HG03520 (cell line): ENCODE measurements around the gene BTF3L4.
"Not testable (repeated sequence)": the region's sequence is repeated elsewhere in the genome, so short reads cannot be mapped to it uniquely, and the experiment has no call there.

Source experiments
- ATAC-seq: cut with Tn5 transposase; IDR thresholded peaks from one replicate; pipeline ENCODE4 v1.9.1; 2021; ENCODE audit warnings: mild to moderate bottlenecking, moderate library complexity; ENCODE audit not compliant: unreplicated experiment

The BTF3L4 gene

DNA sequence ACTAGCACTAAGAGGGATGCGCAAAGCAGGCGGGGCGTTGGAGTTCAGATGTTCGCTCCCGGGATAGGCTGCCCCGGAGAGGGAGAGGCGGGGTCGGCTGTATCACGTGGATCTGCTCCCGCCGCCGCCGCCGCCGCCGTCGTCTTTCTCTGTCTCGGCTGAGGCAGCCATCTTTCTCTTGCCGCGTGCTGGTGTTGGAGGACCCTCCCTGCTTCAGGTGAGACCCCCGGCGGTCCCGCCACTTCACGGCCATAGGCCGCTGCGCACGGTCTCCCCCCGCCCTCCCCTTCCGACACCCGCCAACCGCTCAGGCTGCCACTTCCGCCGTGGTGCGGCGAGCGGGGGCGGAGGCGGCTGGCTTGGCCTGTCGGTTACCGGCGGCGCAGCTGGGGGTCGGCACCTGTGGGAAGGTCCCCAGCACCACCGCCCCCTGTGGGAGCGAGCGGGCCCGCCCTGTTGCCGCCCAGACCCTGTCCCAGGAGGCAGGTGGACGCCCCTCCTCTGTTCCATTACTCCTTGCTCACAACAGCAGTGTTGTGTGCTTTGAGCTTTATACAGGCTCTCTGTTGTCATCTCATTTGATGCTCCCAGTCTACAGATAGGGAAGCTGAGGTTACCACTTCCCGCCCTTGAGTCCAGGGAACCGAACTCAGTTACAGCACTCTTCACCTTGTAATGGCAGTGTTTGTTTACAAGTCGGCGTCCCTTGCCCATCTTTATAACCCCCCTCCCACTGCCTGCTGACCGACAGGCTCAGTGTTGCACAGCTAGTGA lies at the start of gene BTF3L4:
Gene BTF3L4 (plus strand): TSS at position 133 of the 774 bp plus-strand sequence. CDS start 3,553 bp downstream, outside the sequence.
- peak; percentile 89 for ATAC-seq

GRCh38 chr1:52007215-52008002 lies 48.7 kb upstream of the BTF3L4 start:
- no peak for ATAC-seq

DNA sequence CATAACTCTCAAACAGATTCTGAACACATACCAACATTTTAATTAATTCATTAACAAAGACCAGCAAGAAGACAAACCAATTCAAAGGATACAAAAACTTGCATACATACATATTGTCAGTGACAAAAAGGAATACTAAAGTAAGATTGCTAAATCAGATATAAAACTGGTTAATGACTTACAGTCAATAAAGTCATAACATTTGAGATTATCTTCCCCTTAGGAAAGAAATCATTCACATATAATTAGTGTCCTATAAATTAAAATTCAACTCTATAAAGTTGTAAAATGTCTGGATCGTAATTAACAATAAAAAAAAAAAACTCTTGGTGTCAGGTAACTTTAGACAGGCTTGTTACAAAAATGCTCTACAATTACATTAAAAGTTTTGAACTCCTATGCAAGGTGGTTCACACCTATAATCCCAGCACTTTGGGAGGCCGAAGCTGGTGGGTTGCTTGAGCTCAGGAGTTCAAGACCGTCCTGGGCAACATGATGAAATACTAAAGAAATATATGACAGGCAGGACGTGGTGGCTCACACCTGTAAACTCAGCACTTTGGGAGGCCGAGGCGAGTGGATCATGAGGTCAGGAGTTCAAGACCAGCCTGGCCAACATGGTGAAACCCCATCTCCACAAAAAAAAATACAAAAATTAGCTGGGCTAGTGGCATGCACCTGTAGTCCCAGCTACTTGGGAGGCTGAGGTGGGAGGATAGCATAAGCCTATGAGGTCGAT lies 47.9 kb upstream of the BTF3L4 start:
- no peak for ATAC-seq

DNA sequence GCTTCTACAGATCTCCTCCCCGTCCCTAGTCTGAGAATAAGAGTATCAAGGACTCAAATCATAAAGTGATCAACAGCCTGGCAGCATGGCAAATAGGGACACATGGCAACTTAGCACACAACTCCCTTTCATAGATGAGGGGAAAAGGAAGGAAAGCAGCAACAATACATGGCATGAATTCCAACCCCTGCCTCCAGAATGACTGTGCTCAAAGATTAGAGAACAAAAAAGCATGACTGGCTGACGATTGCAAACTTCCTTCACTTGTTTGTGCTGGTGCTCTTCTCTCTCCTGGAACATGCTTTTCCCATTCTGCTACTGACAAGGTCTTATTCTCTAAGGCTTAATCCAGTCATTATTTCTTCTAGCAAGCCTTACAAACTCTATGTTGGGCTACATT lies 34.0 kb upstream of the BTF3L4 start:
- no peak for ATAC-seq

DNA sequence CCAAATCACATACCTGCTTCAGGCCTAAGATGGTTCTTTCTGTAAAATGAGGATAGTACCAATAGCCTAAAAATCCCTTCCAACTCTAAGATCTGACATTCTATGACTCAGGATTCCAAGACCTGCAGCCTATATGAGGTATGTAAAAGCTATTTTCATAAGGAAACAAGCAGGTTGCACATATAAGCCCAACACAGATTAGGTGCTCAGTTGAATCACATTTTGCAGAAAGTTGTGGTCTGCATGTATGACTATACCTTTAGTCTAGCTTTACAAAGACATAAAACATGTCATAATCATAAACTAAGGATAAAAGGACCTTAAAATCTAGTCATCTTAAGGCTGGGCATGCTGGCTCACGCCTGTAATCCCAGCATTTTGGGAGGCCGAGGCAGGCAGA lies 29.8 kb upstream of the BTF3L4 start:
- no peak for ATAC-seq

DNA sequence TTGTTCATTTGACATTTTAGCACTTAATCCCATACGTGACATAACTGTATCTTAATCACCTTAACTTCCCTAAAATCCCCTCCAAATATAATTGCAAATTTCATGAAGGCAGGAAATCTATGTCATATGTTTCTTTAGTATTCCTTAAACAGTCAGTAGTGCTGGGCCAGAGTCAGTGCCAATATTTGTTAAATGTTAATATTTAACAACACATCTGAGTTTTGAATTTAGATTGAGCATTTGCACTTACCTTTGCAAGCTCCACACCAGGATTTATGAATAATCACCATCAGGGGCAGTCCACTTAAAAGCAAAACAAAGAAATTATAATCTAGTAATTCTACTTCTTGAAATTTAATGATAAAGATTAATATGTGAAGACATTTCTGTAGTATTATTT lies 27.8 kb upstream of the BTF3L4 start:
- no peak for ATAC-seq

DNA sequence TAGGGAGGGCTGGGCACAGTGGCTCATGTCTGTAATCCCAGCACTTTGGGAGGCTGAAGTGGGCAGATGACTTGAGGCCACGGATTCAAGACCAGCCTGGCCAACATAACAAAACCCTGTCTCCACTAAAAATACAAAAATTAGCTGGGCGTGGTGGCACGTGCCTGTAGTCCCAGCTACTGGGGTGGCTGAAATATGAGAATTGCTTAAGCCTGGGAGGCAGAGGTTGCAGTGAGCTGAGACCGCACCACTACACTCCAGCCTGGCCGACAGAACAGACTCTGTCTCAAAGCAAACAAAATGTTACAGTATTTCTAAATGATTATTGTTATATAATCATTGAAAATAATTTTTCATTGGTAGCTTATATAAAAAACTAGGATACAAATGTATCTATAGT lies 27.3 kb upstream of the BTF3L4 start:
- not testable (repeated sequence) for ATAC-seq

- ATAC-seq: no peak
Observed at GRCh38 chr1:52032124-52032784, 23.8 kb upstream of the BTF3L4 start.

DNA sequence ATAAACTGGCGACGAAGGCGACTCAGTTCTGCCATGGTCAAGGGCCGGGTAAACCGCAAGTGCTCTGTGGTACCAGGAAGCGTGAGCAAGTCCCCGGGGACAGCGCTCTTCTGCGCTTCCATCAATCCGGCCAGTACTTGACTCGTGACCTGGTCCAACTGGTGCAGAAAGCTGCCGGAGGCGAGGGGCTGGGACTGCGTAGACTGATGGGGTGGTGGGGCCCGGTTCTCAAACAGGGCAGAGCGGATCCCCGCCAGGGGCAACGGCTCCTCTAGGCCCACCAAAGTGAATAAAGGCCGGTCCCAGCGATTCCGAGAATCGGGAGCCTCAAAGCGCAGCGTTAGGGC lies 23.3 kb upstream of the BTF3L4 start:
- ATAC-seq: peak; percentile 36

DNA sequence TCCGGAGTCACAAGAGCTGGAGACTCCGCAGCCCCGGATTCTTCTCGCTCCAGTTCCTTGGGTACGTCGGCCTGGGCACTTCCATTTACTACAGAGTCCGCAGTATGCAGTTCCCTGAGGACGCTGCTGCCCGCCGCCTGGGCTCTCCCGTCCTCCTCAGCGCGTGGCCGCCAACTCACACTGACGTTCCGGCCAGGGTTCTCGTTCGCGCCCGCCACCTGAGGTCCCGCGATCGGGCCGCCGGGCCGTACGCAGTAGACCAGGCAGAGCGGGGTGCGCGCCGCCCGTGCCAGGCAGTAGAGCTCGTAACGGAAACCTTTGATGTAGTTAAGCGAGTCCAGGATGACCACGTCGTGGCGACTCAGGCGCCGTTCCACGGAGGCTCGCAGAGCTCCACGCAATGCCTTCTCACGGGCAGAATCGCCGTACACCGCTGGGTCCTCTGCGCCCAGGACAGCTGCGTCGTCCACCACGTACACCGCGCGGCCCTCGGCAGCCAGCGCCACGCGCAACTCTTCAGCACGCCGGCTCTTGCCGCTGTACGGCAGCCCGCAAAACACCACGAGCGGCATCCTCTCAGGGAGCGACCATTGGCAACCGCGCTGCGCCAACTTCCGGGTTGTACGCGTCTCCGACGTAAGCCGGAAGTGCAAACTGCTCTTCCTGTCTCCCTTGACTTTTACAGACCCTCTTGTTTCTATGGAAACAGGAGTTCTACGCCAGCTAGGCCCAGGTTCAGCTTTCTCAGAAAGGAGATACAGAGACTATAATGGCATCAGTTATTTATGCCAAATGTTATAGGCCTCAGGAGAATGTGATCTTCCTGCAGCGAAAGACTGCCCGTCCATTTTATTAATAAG lies 22.7 kb upstream of the BTF3L4 start, which contains the start of gene KTI12:
Gene KTI12 (minus strand): TSS at position 621 of the 860 bp plus-strand sequence. CDS start 49 bp downstream, at position 572.
- peak; percentile 84 for ATAC-seq

DNA sequence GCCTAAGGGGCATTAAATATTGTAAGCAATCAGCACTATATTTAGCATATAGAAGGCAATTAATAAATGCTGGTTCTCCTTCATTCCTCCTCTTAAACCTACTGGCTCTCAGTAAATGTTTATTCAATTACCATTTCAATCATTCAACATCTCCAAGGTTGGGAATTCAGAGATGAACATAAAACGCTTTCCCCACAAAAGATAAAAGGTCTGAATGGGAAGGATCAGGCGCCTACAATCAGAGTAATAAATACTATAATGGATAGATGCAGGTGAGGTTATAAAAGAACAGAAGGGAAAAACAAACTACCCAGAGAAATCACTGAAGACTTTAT lies 22.1 kb upstream of the BTF3L4 start:
- no peak for ATAC-seq

GRCh38 chr1:52037402-52037814 lies 18.7 kb upstream of the BTF3L4 start:
- no peak for ATAC-seq

DNA sequence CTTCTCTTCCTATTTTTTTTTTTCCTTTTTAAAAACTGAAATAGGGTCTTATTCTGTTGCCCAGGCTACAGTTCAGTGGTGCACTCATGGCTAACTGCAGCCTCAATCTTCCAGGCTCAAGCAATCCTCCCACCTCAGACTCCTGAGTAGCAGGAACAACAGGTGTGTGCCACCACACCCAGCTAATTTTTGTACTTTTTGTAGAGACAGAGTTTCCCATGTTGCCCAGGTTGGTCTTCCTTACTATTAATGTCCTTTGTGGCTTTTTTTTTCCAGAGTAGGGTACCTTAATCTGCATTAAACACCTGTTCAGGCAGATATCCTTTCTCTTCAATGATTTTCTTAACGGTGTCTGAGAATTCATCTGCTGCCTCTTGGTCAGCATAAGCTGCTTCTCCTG lies 18.2 kb upstream of the BTF3L4 start:
- ATAC-seq: no peak

GRCh38 chr1:52041551-52042185 lies 14.4 kb upstream of the BTF3L4 start:
- ATAC-seq: no peak

DNA sequence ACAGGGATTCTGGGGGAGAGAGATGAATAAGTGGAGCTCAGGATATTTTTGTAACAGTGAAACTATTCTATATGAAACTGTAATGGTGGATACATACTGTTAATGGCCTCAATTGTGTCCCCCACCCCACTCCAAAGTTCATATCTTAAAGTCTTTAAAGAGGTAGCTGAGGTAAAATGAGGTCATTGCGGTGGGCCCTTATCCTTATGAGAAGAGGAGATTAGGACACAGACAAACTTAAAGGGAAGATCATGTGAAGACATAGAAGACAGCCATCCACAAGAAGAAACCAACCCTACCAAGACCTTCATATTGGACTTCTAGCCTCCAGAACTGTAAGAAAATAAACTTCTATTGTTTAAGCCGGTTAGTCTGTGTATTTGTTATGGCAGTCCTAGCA lies 10.9 kb upstream of the BTF3L4 start:
- ATAC-seq: no peak

GRCh38 chr1:52045666-52046195 lies 10.4 kb upstream of the BTF3L4 start:
- not testable (repeated sequence) for ATAC-seq

- ATAC-seq: not testable (repeated sequence)
Observed at GRCh38 chr1:52049337-52049736, 6.8 kb upstream of the BTF3L4 start.

GRCh38 chr1:52053862-52054261 lies 2.2 kb upstream of the BTF3L4 start:
- ATAC-seq: no peak

GRCh38 chr1:52054496-52055065 lies 1.5 kb upstream of the BTF3L4 start:
- no peak for ATAC-seq
